Activated CD8-positive, alpha-beta memory T cell treated with anti-CD3 and anti-CD28 coated beads for 36 hours (primary cell): ENCODE measurements around the gene MAN2A1. TPM values are rescaled to one million over a fixed set of nuclear protein-coding genes. Genes with fewer than 3 reads are reported as not detected.
"Not testable (repeated sequence)": the region's sequence is repeated elsewhere in the genome, so short reads cannot be mapped to it uniquely, and the experiment has no call there.

Source experiments
- CTCF ChIA-PET: fragments of 350-600 bp; sonication (Branson Sonifier 250); formaldehyde crosslinking; loops from one replicate; lab custom pipeline; 2021; ENCODE audit warnings: antibody characterized with exemption; lab: Charles Lee
- POLR2A ChIA-PET: fragments of 350-600 bp; sonication (Branson Sonifier 250); formaldehyde crosslinking; loops from one replicate; lab custom pipeline; 2021; ENCODE audit warnings: antibody characterized with exemption; lab: Charles Lee
- total RNA-seq, 2 experiments: library from RNA; stranded (reverse); gene quantifications; one replicate each; pipeline ENCODE4 v1.2.3, GENCODE V29; 2021

MAN2A1 gene
- total RNA-seq, 2 experiments from 2014 or later, result 26.6 to 26.9 TPM

- CTCF ChIA-PET, result no interaction called here
Measured at GRCh38 chr5:109880907-109881685, 191.4 kb downstream of the MAN2A1 start.

DNA sequence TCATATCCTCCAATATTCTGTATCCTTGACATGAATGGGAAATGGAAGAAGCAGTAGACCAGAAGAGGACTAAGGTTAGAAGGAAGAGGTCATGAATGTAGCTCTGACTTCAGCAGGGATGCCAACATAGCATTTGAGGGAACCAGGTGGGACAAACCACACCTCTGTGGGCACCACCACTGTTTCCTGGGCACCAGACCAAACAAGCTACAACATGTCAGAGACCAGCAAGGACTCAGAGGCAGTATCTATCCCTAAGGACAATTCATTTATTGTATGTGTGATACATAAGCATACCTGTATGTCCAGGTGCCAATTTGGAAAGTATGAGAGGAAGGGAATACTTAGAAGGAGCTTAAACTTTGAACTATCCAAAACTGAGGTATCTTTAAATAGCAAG lies 192.8 kb downstream of the MAN2A1 start:
- ChIA-PET POLR2A (no interaction called here), CTCF (no interaction called here)

More at GRCh38 chr5:109880907-109881685, 191.4 kb downstream of the MAN2A1 start:
- POLR2A ChIA-PET, result no interaction called here

DNA sequence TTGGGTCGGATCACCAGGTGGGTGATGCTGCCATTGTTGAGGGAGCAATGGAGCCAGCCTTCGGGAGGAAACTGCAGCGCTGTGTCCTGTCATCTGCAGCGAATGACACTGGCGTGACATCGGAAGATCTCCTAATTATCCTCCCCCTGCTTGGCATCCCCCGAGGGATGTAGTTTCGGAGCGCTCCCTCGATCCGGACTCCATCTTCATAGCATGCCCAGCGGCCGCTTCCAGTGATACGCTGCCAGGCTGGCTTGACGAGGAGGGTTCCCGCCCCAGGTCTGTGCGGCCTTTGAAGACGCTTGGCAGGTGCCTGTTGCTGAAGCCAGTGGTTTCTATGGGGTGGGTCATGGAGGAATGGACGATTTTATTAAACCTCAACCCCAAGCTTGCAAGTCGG lies 194.9 kb downstream of the MAN2A1 start:
- ChIA-PET CTCF (no interaction called here), POLR2A (no interaction called here)

- CTCF ChIA-PET, result no interaction called here
- POLR2A ChIA-PET, result no interaction called here
Measured at GRCh38 chr5:109885205-109885604, 195.5 kb downstream of the MAN2A1 start.

DNA sequence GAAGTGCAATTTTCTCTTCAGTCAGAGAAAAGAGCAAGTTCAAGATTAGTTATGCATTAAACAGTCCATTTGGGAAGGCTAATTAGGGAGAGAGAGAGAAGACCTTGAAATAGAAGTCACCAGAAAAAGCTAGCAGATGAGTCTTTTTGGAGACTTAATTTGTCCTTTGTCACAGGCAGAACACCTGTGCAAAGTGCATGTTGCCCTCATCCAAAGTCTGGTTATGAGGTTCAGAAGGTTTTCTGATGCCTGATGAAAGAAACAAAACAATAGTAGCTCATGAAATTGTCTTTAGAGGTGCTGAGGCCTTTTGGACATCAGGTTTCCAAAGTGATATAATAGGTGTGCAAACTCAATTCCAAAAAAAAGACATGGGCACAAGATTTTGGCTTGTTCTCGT lies 199.3 kb downstream of the MAN2A1 start:
- CTCF ChIA-PET, result no interaction called here

GRCh38 chr5:109893271-109893670 lies 203.5 kb downstream of the MAN2A1 start:
- CTCF ChIA-PET, POLR2A ChIA-PET: not testable (repeated sequence)

More for the DNA sequence above, 199.3 kb downstream of the MAN2A1 start:
- POLR2A ChIA-PET, result no interaction called here

DNA sequence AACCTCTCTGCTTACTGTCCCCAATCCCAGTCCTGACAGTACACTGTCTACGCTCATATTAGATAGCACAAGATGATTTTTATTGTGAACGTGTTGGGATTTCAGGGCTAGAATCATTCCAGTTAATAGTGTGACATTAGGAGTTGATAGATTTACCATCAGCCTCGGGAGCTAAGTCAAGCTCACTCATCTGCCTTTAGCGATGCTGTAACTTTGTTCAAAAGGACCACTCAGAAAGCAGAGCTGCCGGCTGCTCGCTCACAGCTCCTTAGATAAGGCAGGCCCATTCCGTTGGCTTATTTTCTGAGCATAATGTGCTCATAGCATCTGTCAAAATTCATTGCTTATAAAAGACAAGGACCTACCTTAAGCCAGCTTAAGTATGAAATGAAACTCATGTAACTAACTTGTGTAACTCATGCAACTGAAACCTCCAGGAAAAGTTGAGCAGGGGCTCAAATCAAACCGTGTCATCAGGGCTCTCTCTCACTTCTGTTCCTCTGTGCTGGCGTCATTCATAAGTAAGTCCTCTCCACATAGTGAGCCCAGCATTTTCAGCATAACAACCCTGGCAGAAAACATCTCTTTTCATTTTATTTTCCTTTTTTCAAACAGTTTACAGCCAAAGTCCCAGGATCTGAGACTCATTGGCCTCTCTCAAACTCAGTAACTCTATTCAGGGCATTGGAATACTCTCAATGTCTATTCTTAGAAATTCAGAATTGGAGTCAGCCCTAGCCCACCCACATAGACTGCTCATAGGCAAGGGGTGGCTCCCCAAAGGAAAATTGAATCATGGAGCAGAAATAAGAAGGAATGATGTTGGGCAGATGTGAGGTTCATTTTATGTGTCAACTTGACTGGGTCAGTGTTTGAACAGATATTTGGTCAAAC lies 208.8 kb downstream of the MAN2A1 start:
- CTCF ChIA-PET, result no interaction called here

GRCh38 chr5:109899163-109899535 lies 209.4 kb downstream of the MAN2A1 start:
- ChIA-PET CTCF (no interaction called here), POLR2A (no interaction called here)

More for the DNA sequence above, 208.8 kb downstream of the MAN2A1 start:
- POLR2A ChIA-PET, result no interaction called here

- POLR2A ChIA-PET, result no interaction called here
- CTCF ChIA-PET, result no interaction called here
Measured at GRCh38 chr5:109900461-109900860, 210.7 kb downstream of the MAN2A1 start.

DNA sequence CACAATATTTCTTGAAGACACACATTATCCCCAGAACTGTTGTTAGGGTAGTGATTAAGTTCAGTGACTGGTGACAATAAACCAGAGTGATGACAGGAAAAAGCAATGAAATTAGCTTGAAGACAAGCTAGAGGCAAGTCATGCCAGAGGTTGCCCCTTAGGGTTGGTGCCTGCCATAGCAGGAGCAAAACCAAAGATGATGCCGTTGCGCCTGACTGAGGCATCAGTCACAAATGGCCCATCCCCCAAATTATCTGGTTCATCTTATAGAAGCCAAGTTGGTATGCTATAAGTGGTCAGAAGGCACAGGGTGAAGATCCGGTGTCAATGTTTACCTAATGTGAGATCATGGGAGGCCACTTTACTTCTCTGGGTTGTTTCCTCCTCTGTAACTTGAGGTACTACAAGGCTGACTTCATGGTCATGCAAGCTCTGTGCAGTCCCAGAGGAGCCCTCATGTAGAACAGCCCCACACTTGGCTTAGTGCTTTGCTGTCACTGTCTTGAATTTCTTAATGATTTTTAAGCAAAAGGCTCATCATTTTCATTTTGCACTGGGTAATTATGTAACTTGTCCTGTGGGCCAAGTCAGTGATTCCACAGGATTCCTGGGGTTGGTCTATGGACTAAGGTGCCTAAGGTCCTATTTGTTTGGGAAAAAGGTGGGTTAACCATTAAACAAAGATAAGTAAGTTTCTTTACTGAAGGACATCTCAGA lies 211.3 kb downstream of the MAN2A1 start:
- POLR2A ChIA-PET, result no interaction called here
- CTCF ChIA-PET, result no interaction called here

- ChIA-PET POLR2A (no interaction called here), CTCF (no interaction called here)
Measured at GRCh38 chr5:109901628-109901981, 211.9 kb downstream of the MAN2A1 start.

- CTCF ChIA-PET, result no interaction called here
- POLR2A ChIA-PET, result no interaction called here
Measured at GRCh38 chr5:109903061-109903460, 213.3 kb downstream of the MAN2A1 start.

DNA sequence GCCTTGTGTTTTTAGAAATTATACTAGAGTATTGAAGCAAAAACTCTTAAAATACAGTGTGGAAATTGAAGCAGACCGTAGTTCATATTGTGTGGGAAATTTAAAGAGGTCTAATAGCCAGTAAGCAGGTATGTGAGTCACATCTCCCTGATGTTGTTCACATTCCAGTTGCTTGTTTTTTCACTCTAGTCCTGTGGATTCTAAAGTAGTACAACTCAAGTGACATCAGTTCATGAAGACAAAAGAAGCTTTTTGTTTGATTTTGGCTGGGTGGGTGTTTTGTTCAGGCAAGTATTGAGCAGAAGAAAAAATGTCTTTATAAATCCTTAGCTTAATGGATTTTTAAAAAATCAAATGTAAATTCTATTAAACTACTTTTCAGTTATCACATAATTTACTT lies 216.2 kb downstream of the MAN2A1 start:
- CTCF ChIA-PET, result no interaction called here
- POLR2A ChIA-PET, result no interaction called here

DNA sequence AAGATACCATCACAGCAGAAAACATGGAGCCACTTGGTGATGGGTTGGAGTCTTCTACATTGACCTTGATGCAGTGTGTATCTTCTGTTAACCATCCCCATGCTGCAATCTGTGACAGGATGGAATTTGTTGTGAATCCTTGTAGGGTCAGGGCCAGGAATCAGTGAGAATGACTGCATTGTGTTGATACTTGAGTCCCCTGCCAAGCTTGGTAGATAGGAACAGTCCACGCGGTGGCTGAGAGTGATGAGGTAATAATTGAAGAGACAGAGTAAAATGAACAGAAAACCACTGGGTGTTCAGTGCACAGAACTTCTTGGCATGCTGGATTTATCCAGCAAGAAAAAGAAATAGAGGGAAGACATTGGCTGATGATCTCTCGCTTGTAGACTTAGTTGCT lies 217.5 kb downstream of the MAN2A1 start:
- CTCF ChIA-PET, result no interaction called here
- POLR2A ChIA-PET, result no interaction called here

- POLR2A ChIA-PET, result no interaction called here
- CTCF ChIA-PET, result no interaction called here
Measured at GRCh38 chr5:109907731-109908130, 218.0 kb downstream of the MAN2A1 start.

DNA sequence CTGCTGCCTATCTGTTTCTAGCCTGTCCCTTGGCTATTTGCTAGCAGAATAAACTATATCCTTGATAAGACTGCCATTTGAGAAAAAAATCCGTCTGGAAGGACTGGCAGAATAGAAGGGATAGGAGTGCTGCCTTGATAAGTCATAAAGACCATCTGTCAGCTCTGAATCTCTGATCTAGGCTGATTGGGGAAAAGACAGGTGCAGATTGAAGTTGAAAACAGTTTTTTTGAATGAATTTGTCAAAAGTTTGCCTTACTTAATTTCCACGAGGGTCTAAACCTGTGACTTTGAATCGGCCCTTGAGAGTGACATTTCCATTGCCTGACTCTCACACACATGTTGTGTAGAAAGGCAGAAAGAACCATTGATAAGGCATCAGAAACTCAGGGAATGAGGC lies 218.6 kb downstream of the MAN2A1 start:
- ChIA-PET POLR2A (no interaction called here), CTCF (no interaction called here)

DNA sequence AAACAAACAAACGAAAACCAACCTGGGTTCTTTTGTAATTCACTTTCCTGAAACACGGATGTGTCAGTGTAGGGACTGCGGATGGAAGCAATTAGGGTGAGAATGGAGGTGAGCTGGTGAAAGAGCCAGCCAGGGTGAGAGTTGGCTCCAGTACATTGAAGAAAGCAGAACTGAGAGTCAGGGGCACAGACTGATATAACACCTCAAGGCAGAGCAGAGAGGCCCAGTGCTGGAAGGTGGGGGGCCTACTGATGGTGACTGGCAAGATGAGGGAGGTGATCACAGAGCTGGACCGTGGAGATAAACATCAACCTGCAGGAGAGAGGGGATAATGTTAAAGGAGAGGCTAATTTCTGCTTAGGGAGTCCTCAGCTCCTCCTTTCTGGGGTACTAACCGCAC lies 221.1 kb downstream of the MAN2A1 start:
- ChIA-PET POLR2A (no interaction called here), CTCF (no interaction called here)

GRCh38 chr5:109911731-109912130 lies 222.0 kb downstream of the MAN2A1 start:
- POLR2A ChIA-PET, result no interaction called here

GRCh38 chr5:109914906-109915305 lies 225.2 kb downstream of the MAN2A1 start:
- ChIA-PET CTCF (no interaction called here), POLR2A (no interaction called here)

More at GRCh38 chr5:109911731-109912130, 222.0 kb downstream of the MAN2A1 start:
- CTCF ChIA-PET, result no interaction called here

- POLR2A ChIA-PET, result no interaction called here
- CTCF ChIA-PET, result no interaction called here
Measured at GRCh38 chr5:109916481-109917153, 226.9 kb downstream of the MAN2A1 start.
